Progenitor cell of endocrine pancreas (in vitro differentiated cells): ENCODE results near the gene INAFM1. TPM values are rescaled to one million over a fixed set of nuclear protein-coding genes. Genes with fewer than 3 reads are reported as not detected.

Experiments
- DNase-seq: peaks from one replicate; pipeline ENCODE4 v3.0.0; 2021; ENCODE audit warnings: low spot score; ENCODE audit not compliant: unreplicated experiment
- H3K27ac Mint-ChIP-seq: 2 replicates; pipeline ENCODE4 v1.8.0; 2021; ENCODE audit warnings: mild to moderate bottlenecking, moderate library complexity, mixed read lengths
- H3K27me3 Mint-ChIP-seq: 2 replicates; pipeline ENCODE4 v1.8.0; 2021; ENCODE audit warnings: mixed read lengths
- H3K36me3 Mint-ChIP-seq: 2 replicates; pipeline ENCODE4 v1.8.0; 2022; ENCODE audit warnings: mixed read lengths; ENCODE audit not compliant: insufficient read depth
- H3K4me1 Mint-ChIP-seq: 2 replicates; pipeline ENCODE4 v1.8.0; 2021; ENCODE audit warnings: low read depth, mixed read lengths
- H3K4me3 Mint-ChIP-seq: 2 replicates; pipeline ENCODE4 v1.8.0; 2021; ENCODE audit warnings: low read depth, mild to moderate bottlenecking, moderate library complexity, mixed read lengths
- H3K9me3 Mint-ChIP-seq: 2 replicates; pipeline ENCODE4 v1.8.0; 2021; ENCODE audit warnings: low read depth, mixed read lengths
- total RNA-seq: library from RNA; stranded (reverse); gene quantifications from 2 replicates; pipeline ENCODE4 v1.2.1, GENCODE V29; 2021
- TF ChIP-seq, protein P1 (sequence below): fragments of 200-600 bp; sonication (generic); IDR thresholded peaks from one replicate; pipeline ENCODE4 v1.5.0; 2021; ENCODE audit warnings: antibody characterized with exemption, mild to moderate bottlenecking; ENCODE audit not compliant: unreplicated experiment

Gene INAFM1
- total RNA-seq, 1 donor from 2014 or later, result 11.8 TPM

GRCh38 chr19:47306303-47306702, 31.6 kb downstream of the INAFM1 start:
- peaks cover 2% of the 10 kb centered on the region for H3K4me1 Mint-ChIP-seq
- H3K36me3 Mint-ChIP-seq, result no peaks in the 10 kb centered on the region
- H3K9me3 Mint-ChIP-seq, result no peaks in the 10 kb centered on the region
- H3K4me3 Mint-ChIP-seq, result no peak overlapping the region
- H3K27me3 Mint-ChIP-seq, result peaks cover 17% of the 10 kb centered on the region
- TF ChIP-seq, protein P1, sequence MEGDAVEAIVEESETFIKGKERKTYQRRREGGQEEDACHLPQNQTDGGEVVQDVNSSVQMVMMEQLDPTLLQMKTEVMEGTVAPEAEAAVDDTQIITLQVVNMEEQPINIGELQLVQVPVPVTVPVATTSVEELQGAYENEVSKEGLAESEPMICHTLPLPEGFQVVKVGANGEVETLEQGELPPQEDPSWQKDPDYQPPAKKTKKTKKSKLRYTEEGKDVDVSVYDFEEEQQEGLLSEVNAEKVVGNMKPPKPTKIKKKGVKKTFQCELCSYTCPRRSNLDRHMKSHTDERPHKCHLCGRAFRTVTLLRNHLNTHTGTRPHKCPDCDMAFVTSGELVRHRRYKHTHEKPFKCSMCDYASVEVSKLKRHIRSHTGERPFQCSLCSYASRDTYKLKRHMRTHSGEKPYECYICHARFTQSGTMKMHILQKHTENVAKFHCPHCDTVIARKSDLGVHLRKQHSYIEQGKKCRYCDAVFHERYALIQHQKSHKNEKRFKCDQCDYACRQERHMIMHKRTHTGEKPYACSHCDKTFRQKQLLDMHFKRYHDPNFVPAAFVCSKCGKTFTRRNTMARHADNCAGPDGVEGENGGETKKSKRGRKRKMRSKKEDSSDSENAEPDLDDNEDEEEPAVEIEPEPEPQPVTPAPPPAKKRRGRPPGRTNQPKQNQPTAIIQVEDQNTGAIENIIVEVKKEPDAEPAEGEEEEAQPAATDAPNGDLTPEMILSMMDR, result no peak
- H3K27ac Mint-ChIP-seq, result no peak overlapping the region
- no peak for DNase-seq

GRCh38 chr19:47309038-47309437, 34.4 kb downstream of the INAFM1 start:
- Mint-ChIP-seq H3K36me3 (no peaks in the 10 kb centered on the region), H3K4me3 (no peak overlapping the region), H3K27ac (no peak overlapping the region), H3K9me3 (no peaks in the 10 kb centered on the region), H3K4me1 (peaks cover 2% of the 10 kb centered on the region), H3K27me3 (peaks cover 20% of the 10 kb centered on the region)
- TF ChIP-seq, protein P1, result no peak
- no peak for DNase-seq

DNA sequence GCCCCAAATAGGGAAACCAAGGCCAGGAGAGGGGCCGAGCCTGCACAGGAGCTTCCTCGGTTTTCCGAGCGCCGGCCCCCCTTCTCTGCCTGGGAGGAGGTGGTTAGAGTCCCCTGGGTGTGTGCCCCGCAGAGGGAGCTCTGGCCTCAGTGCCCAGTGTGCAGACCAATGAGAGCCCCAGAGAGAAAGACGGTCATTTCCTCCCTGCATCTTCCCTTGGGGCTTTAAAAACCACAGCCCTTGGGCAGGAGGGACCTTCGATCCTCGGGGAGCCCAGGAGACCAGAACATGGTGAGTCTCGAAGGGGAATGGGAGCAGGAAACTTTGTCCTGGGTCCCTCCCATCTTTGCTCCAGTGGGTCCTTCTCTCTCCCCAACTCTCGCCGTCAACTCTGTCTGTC, 34.9 kb downstream of the INAFM1 start, which contains the start of gene C5AR1:
Gene C5AR1 (plus strand): TSS at position 254 of the 400 bp plus-strand sequence. CDS start 35 bp downstream, at position 289.
- Mint-ChIP-seq H3K27ac (no peak within 1 kb of the TSS), H3K36me3 (no peaks in the 10 kb centered on the region), H3K4me3 (no peak within 1 kb of the TSS), H3K4me1 (peaks cover 2% of the 10 kb centered on the region), H3K9me3 (no peaks in the 10 kb centered on the region), H3K27me3 (peaks cover 20% of the 10 kb centered on the region)
- TF ChIP-seq, protein P1, result no peak
- DNase-seq, result no peak

- TF ChIP-seq, protein P1, result no peak
- Mint-ChIP-seq H3K27ac (no peak overlapping the region), H3K27me3 (peaks cover 21% of the 10 kb centered on the region), H3K36me3 (no peaks in the 10 kb centered on the region), H3K4me1 (peaks cover 2% of the 10 kb centered on the region), H3K4me3 (no peak overlapping the region), H3K9me3 (no peaks in the 10 kb centered on the region)
- no peak for DNase-seq
Observed at GRCh38 chr19:47310323-47310722, 35.6 kb downstream of the INAFM1 start.

- Mint-ChIP-seq H3K27me3 (peaks cover 22% of the 10 kb centered on the region), H3K4me1 (no peaks in the 10 kb centered on the region), H3K4me3 (no peak overlapping the region), H3K27ac (no peak overlapping the region), H3K9me3 (no peaks in the 10 kb centered on the region), H3K36me3 (no peaks in the 10 kb centered on the region)
- no peak for DNase-seq
- TF ChIP-seq, protein P1, result no peak
Observed at GRCh38 chr19:47310819-47311218, 36.1 kb downstream of the INAFM1 start.
